AG04449 (cell line): ENCODE data around the gene SDC4.
A peak's percentile ranks its signal among the peaks of the same experiment; 100 is the strongest.

Experiments
- CTCF ChIA-PET: fragments of 350-600 bp; formaldehyde crosslinking; extraction: SDS; loops from one replicate; lab custom pipeline; 2021; ENCODE audit warnings: antibody characterized with exemption; lab: Yijun Ruan, JAX
- POLR2A ChIA-PET: fragments of 400-600, 350-600 bp; formaldehyde crosslinking; extraction: SDS; loops from one replicate; lab custom pipeline; 2020; ENCODE audit warnings: antibody characterized with exemption, inconsistent platforms; lab: Yijun Ruan, JAX
- DNase-seq: peaks from one replicate; pipeline ENCODE4 v3.0.0-alpha.2; 2010; ENCODE audit warnings: low read depth, low spot score
- H3K4me3 ChIP-seq: 2 replicates; pipeline ENCODE4 v1.5.1; 2011; ENCODE audit warnings: low read depth, mild to moderate bottlenecking, control low read depth, low read length
- TF ChIP-seq, protein P1 (sequence below): IDR thresholded peaks from one replicate; pipeline ENCODE4 v1.5.1; 2011; ENCODE audit warnings: mild to moderate bottlenecking, moderate library complexity, low read length, control low read depth, inconsistent platforms; ENCODE audit not compliant: insufficient read depth; ENCODE audit errors: missing control alignments

SDC4 gene

DNA sequence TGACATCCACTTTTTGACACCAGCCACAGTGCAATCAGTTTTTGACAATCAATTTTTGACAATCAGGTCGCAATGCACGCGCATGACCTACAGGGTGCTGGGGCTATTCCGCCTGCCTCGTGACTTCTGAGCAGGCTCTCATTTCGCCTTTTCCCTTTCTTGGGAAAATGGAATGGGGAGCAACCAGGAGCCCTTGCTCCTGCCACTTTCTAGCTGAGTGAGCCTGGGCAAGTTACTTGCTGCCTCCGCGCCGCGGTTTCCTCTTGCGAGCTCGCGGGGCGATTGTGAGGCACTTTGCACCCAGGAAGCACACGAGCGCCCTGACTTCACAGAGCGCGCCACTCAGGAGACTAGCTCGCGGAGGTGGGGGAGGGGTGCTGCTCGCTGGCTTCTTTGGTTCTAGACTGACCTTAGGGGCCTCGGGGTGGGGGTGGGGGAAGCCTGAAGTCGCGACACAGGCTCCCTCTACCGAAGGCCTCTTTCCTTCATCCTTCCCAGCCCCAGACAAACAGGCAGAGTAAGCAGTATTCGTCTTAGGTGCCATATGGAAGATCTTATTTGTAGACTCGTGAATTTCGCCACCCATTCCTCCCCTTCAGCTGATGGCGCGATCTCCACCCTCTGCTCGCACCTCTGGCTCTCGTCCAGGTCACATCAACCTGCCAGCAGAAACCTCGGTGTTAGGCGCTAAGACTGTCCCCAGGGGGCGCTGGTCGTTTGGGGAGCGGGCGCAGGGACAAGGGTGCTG is 25.3 kb upstream of the SDC4 start:
- TF ChIP-seq, protein P1, sequence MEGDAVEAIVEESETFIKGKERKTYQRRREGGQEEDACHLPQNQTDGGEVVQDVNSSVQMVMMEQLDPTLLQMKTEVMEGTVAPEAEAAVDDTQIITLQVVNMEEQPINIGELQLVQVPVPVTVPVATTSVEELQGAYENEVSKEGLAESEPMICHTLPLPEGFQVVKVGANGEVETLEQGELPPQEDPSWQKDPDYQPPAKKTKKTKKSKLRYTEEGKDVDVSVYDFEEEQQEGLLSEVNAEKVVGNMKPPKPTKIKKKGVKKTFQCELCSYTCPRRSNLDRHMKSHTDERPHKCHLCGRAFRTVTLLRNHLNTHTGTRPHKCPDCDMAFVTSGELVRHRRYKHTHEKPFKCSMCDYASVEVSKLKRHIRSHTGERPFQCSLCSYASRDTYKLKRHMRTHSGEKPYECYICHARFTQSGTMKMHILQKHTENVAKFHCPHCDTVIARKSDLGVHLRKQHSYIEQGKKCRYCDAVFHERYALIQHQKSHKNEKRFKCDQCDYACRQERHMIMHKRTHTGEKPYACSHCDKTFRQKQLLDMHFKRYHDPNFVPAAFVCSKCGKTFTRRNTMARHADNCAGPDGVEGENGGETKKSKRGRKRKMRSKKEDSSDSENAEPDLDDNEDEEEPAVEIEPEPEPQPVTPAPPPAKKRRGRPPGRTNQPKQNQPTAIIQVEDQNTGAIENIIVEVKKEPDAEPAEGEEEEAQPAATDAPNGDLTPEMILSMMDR: peak; percentile 95
- peak overlapping the region; percentile 55 for H3K4me3 ChIP-seq
- CTCF ChIA-PET: interaction anchor here (0.5 to 11.8 kb wide), 40 partner anchors 12 to 401 kb away, joined by 3 to 191 read pairs (median 6); partner anchors contain the start of genes DBNDD2, PIGT and SYS1
- POLR2A ChIA-PET: interaction anchor here (0.7 to 2.0 kb wide), 6 partner anchors 10 to 180 kb away, joined by 3 to 10 read pairs (median 5); no protein-coding TSS in a partner anchor
- no peak for DNase-seq

DNA sequence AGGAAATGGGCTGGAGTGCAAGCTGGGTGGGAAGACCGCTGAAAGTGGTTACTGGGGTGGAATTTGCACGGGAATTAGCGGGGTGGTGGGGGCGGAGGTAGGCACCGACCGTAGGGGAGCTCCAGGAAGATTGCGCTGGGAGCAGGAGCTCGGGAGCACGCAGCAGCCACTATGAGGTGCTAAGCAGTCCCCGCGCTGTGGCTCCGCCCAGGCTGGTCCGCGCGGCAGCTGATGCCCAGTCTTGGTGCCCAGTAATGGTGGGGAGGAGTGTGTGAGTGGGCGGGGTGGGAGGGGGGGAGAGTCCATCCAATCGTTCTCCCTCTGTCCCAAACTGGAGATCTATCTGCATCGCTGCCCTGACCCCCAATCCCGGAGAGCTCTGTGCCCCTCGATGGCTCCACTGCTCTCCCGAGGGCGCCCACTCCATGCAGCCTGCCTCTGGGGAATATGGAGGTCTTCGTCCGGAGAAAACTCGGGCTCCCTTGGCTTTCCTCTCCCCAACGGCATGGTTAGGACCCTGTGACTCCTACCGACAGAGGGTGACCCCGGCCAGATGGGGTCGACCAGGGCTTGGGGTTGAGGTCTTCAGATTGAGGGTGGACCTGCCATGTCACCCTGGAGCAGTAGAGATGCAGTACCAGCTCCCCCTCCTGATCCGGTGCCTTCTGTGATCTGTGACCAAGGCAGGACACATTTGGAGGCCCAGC is 24.6 kb upstream of the SDC4 start:
- no peak overlapping the region for H3K4me3 ChIP-seq
- CTCF ChIA-PET: interaction anchor here (0.8 to 11.8 kb wide), 22 partner anchors 11 to 398 kb away, joined by 3 to 191 read pairs (median 10); partner anchors contain the start of genes DBNDD2 and SYS1

DNA sequence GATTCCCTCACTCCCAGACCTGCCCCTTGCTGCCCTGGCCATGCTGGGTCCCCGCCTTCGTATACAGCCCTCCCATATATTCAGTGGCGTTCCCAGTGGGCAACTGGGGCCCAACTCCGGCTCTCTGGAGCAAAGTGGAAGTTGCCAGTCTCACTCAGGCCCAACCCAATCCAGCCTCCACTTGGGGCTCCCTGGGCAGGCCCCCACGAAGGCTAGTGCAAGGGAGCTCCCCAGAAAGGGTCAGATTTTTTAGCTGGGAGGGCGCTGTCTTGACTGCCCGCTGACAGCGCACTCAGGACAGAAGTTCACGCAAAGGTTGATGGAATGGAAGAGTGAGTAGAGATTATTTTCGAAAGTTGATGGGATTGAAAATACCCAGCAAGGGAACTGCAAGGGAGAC is 24.0 kb upstream of the SDC4 start:
- DNase-seq: no peak
- ChIA-PET CTCF (interaction anchor here (0.8 to 11.8 kb wide), 15 partner anchors 10 to 398 kb away, joined by 3 to 191 read pairs (median 11); partner anchors contain the start of genes DBNDD2 and SYS1), POLR2A (interaction anchor here (0.6 to 2.0 kb wide), 3 partner anchors 35 to 407 kb away, joined by 3 to 10 read pairs (median 7); no protein-coding TSS in a partner anchor)
- TF ChIP-seq, protein P1: no peak
- no peak overlapping the region for H3K4me3 ChIP-seq

More for the DNA sequence above, 24.6 kb upstream of the SDC4 start:
- POLR2A ChIA-PET: interaction anchor here (0.6 to 2.0 kb wide), 4 partner anchors 9 to 406 kb away, joined by 3 to 10 read pairs (median 6); no protein-coding TSS in a partner anchor
- no peak for DNase-seq
- TF ChIP-seq, protein P1: no peak

DNA sequence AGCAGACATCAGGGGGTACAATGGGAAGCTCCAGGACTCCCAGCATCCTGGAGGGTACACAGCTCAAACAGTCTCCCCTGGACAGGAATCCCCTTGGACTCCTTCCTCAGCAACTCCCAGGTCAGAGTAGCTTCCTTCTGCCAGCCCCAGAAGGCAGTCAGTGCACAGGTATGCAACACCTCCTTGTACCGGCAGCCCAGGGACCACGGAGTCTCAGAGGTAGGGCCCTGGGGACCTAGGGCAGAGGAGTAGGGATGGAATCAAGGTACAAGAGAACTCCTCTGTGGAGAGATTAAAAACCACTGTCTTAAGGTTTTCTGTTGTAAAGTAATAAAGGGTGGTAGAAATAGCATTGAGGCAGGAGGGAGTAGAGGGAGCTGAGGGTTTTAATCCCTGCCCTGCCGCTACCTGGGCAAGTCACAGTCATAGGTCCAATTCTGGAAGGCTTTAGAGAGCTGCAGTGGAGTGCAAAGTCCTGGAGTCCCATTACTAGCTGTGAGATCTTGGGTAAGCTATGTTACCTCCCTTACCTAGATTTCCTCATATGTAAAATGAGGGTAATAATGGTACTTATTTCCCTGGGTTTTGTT is 22.4 kb upstream of the SDC4 start:
- H3K4me3 ChIP-seq: no peak overlapping the region
- CTCF ChIA-PET: interaction anchor here (1.1 to 11.8 kb wide), 9 partner anchors 9 to 400 kb away, joined by 3 to 191 read pairs (median 7); partner anchors contain the start of gene SYS1
- TF ChIP-seq, protein P1: no peak
- no peak for DNase-seq
- POLR2A ChIA-PET: no interaction called here

DNA sequence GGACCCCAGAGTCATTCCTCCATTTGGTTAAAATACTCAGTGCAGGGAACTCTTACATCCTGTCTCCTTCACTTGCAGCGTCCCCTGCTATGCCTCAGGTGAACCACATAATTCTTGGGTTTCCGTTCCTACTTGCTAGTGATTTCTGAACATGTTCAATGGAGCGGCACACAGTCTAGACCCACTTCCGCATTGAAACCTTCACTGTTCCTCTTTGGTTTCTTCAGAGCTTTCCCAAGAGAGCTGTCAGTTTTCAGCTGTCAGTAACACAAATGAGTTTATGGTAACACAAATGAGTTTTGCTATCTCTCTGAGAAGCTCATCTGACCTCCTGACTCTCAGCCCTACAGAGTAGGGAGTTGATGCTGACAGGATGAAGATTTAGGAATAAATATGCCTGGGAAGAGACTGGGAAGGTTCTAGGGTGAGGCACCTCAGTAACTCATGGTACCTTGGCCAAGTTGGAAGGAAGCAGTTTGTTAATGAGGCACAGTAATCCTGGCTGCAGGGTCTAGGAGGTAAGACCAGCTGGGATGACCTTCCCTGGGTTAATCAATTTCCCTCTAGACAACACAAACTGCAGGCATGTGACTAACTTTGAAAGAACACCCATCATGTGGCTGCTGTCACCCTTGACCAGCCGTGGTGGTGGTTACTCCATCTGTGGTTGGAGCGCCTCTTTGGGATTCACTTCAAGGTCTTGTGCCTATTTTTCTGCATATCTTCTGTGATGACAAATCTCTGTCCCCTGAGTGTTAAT is 20.2 kb upstream of the SDC4 start:
- TF ChIP-seq, protein P1: no peak
- no peak for DNase-seq
- ChIA-PET POLR2A (interaction anchor here (1.3 kb wide), 1 partner anchor 20 kb away, joined by 3 read pairs; no protein-coding TSS in a partner anchor), CTCF (interaction anchor here (1.0 to 11.8 kb wide), 9 partner anchors 16 to 403 kb away, joined by 3 to 178 read pairs (median 4); no protein-coding TSS in a partner anchor)
- no peak overlapping the region for H3K4me3 ChIP-seq
